A549 (cell line): ENCODE measurements around the gene AHSP. TPM values are rescaled to one million over a fixed set of nuclear protein-coding genes. Genes with fewer than 3 reads are reported as not detected.

Source experiments
- ATAC-seq, 2 experiments: fragments of 200-7000 bp in 1 of 2; fragments of >200 bp in 1 of 2; cut with Nextera tagmentation in 1 of 2; cut with Tn5 transposase in 1 of 2; 3 replicates each; pipeline versions ENCODE4 v1.8.0 to v1.9.1; 2018 to 2020; ENCODE audit warnings: mild to moderate bottlenecking in 1 of 2, moderate library complexity in 1 of 2
- CTCF ChIA-PET: fragments of 300-600 bp; sonication (Branson Sonifier 250); formaldehyde crosslinking; extraction: SDS; loops from one replicate; lab custom pipeline; 2021; ENCODE audit warnings: antibody characterized with exemption, inconsistent platforms; lab: Yijun Ruan, JAX
- POLR2A ChIA-PET: fragments of 350-600 bp; formaldehyde crosslinking; extraction: SDS; loops from one replicate; lab custom pipeline; 2021; ENCODE audit warnings: antibody characterized with exemption, inconsistent platforms; lab: Yijun Ruan, JAX
- DNase-seq, 2 experiments: peaks; one replicate each; pipeline versions ENCODE4 v3.0.0 to v3.0.0-alpha.2; 2011 to 2016; ENCODE audit warnings: low read depth in 1 of 2, low spot score in 1 of 2
- FAIRE-seq: peaks from 2 replicates; lab custom pipeline; 2011; peaks lifted over from hg19 to GRCh38; lab: Jason Lieb, UNC
- H3K27ac ChIP-seq, 2 experiments: fragments of >200 bp; sonication (Bioruptor Twin); formaldehyde crosslinking; 3 replicates each; pipeline ENCODE4 v1.5.1; 2016 to 2017
- H3K4me1 ChIP-seq: fragments of >200 bp; sonication (Bioruptor Twin); formaldehyde crosslinking; 3 replicates; pipeline ENCODE4 v1.6.1; 2016
- H3K4me2 ChIP-seq: fragments of >200 bp; sonication (Bioruptor Twin); formaldehyde crosslinking; 3 replicates; pipeline ENCODE4 v1.6.1; 2016
- H3K4me3 ChIP-seq: fragments of >200 bp; sonication (Bioruptor Twin); formaldehyde crosslinking; 3 replicates; pipeline ENCODE4 v1.5.1; 2016
- H3K9me3 ChIP-seq: fragments of >200 bp; sonication (Bioruptor Twin); formaldehyde crosslinking; 3 replicates; pipeline ENCODE4 v1.6.1; 2016
- CBX8 ChIP-seq: fragments of 200-600 bp; sonication (generic); IDR thresholded peaks from 2 replicates; pipeline ENCODE4 v1.6.1; 2016
- CHD2 ChIP-seq: fragments of 150-350 bp; IDR thresholded peaks from 2 replicates; pipeline ENCODE4 v1.6.1; 2014; ENCODE audit warnings: low read length; ENCODE audit not compliant: partially characterized antibody
- CHD4 ChIP-seq: fragments of 200-600 bp; sonication (generic); IDR thresholded peaks from 2 replicates; pipeline ENCODE4 v1.6.1; 2016; ENCODE audit warnings: antibody characterized with exemption, mild to moderate bottlenecking, borderline replicate concordance
- EHF ChIP-seq: fragments of 250-450 bp; sonication (Bioruptor Pico); IDR thresholded peaks from 2 replicates; pipeline ENCODE4 v1.5.0; 2020; ENCODE audit warnings: mild to moderate bottlenecking
- EHMT2 ChIP-seq: fragments of 200-600 bp; sonication (generic); IDR thresholded peaks from 2 replicates; pipeline ENCODE4 v1.6.1; 2016; ENCODE audit warnings: antibody characterized with exemption, low read depth, mild to moderate bottlenecking, moderate library complexity
- ESRRA ChIP-seq: fragments of 150-350 bp; IDR thresholded peaks from 2 replicates; pipeline ENCODE4 v1.6.1; 2014; ENCODE audit warnings: mild to moderate bottlenecking, low read length, borderline replicate concordance
- FOSB ChIP-seq: fragments of 250-450 bp; sonication (Bioruptor Pico); IDR thresholded peaks from 2 replicates; pipeline ENCODE4 v1.5.0; 2020; ENCODE audit warnings: mild to moderate bottlenecking, moderate library complexity
- FOSL2 ChIP-seq, 2 experiments: fragments of 450-650 bp in 1 of 2; fragments of >200 bp in 1 of 2; sonication (Bioruptor Twin) in 1 of 2; formaldehyde crosslinking; IDR thresholded peaks; 2 replicates each; pipeline versions ENCODE4 v1.5.0 to v1.6.1; 2016 to 2020; ENCODE audit warnings: mild to moderate bottlenecking in 1 of 2, moderate library complexity in 1 of 2
- FOXS1 ChIP-seq: fragments of 250-450 bp; sonication (Bioruptor Pico); IDR thresholded peaks from 2 replicates; pipeline ENCODE4 v1.5.0; 2020; ENCODE audit warnings: mild to moderate bottlenecking, moderate library complexity
- HES2 ChIP-seq: fragments of >200 bp; sonication (Bioruptor Twin); formaldehyde crosslinking; IDR thresholded peaks from 2 replicates; pipeline ENCODE4 v1.6.1; 2016
- HOXB5 ChIP-seq: fragments of 250-450 bp; sonication (Bioruptor Pico); IDR thresholded peaks from 2 replicates; pipeline ENCODE4 v1.5.0; 2020; ENCODE audit warnings: mild to moderate bottlenecking, moderate library complexity
- MAFK ChIP-seq: fragments of 450-650 bp; IDR thresholded peaks from 2 replicates; pipeline ENCODE4 v1.6.1; 2014; ENCODE audit not compliant: partially characterized antibody
- NPAS2 ChIP-seq: fragments of 250-450 bp; sonication (Bioruptor Pico); IDR thresholded peaks from 2 replicates; pipeline ENCODE4 v1.8.0; 2022; ENCODE audit warnings: mild to moderate bottlenecking, moderate library complexity, borderline replicate concordance
- NR3C1 ChIP-seq: fragments of >200 bp; sonication (Bioruptor Twin); formaldehyde crosslinking; IDR thresholded peaks from 3 replicates; pipeline ENCODE4 v1.6.1; 2017
- PHF8 ChIP-seq: fragments of 200-600 bp; sonication (generic); IDR thresholded peaks from 2 replicates; pipeline ENCODE4 v1.6.1; 2016; ENCODE audit warnings: low read depth, mild to moderate bottlenecking, antibody characterized with exemption, moderate library complexity, borderline replicate concordance
- POLR2A ChIP-seq: IDR thresholded peaks from 2 replicates; pipeline ENCODE4 v1.6.1; 2012; ENCODE audit warnings: mild to moderate bottlenecking, low read length
- REST ChIP-seq: fragments of 200-600 bp; sonication (generic); IDR thresholded peaks from 2 replicates; pipeline ENCODE4 v1.6.1; 2016; ENCODE audit warnings: antibody characterized with exemption, mild to moderate bottlenecking, moderate library complexity
- RNF2 ChIP-seq: fragments of 200-600 bp; sonication (generic); IDR thresholded peaks from 2 replicates; pipeline ENCODE4 v1.6.1; 2016; ENCODE audit warnings: low read depth, mild to moderate bottlenecking, antibody characterized with exemption, moderate library complexity, borderline replicate concordance
- SMC3 ChIP-seq: fragments of >200 bp; sonication (Bioruptor Twin); formaldehyde crosslinking; IDR thresholded peaks from 3 replicates; pipeline ENCODE4 v1.6.1; 2018; ENCODE audit warnings: inconsistent platforms
- ZC3H11A ChIP-seq: fragments of 450-650 bp; IDR thresholded peaks from 2 replicates; pipeline ENCODE4 v1.6.1; 2014; ENCODE audit warnings: antibody characterized with exemption, mild to moderate bottlenecking
- WGBS: methylation state at CpG from one replicate; pipeline ENCODE4 v1.1.6; 2017; ENCODE audit errors: missing lambda C conversion rate; 5-methylcytosine and 5-hydroxymethylcytosine counted together
- polyA plus RNA-seq, 4 experiments: library from polyadenylated mRNA; depleted of rRNA in 3 of 4; stranded (reverse); fragments of >200 nt; fragmentation: RNase III in 1 of 4; extraction: RNeasy Plus Mini Kit Qiagen cat#74134 plus additional on column Dnase treatment in 1 of 4; gene quantifications; 2 replicates in 3 of 4; 3 replicates in 1 of 4; pipeline ENCODE4 v1.2.3, GENCODE V29; 2011 to 2017
- TF ChIP-seq, protein P1 (sequence below): fragments of 250-450 bp; sonication (Bioruptor Pico); IDR thresholded peaks from 2 replicates; pipeline ENCODE4 v1.5.0; 2020; ENCODE audit warnings: low read depth, mild to moderate bottlenecking, moderate library complexity
- TF ChIP-seq, protein P2 (sequence below): fragments of 250-450 bp; sonication (Bioruptor Pico); IDR thresholded peaks from 2 replicates; pipeline ENCODE4 v1.5.0; 2021; ENCODE audit warnings: mild to moderate bottlenecking, moderate library complexity, borderline replicate concordance
- TF ChIP-seq, protein P3 (sequence below): IDR thresholded peaks from 2 replicates; pipeline ENCODE4 v1.6.1; 2012; ENCODE audit warnings: low read depth, borderline replicate concordance

Gene AHSP
- polyA plus RNA-seq, 2 of the 4 experiments (the other 2 are of a cell fraction) = not detected

DNA sequence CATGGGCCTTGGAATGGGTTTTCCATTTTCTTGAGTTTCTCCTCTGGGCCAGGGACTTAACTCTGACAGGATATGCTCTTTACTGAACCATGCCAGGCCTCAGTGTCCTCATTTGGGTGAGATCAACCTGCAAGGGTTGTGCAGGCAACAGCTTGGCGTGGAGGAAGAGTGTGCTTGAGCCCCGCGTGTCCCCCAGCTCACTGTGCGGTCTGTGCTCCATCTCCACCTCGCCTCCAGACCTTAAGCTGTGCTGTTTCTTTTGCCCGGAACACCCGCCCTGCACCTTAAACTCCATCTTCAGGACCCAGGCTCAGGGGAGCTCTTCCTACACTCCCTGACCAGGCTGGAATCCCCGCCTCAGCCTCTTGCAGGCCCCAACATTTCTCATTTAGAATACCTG is 29.2 kb upstream of the AHSP start (continued):
- TF ChIP-seq REST (no peak), CHD4 (no peak), HOXB5 (no peak), EHMT2 (no peak), RNF2 (no peak), NR3C1 (no peak), CBX8 (no peak), POLR2A (no peak), NPAS2 (CRISPR knock-in tag) (no peak), ESRRA (no peak)
- TF ChIP-seq, protein P1, sequence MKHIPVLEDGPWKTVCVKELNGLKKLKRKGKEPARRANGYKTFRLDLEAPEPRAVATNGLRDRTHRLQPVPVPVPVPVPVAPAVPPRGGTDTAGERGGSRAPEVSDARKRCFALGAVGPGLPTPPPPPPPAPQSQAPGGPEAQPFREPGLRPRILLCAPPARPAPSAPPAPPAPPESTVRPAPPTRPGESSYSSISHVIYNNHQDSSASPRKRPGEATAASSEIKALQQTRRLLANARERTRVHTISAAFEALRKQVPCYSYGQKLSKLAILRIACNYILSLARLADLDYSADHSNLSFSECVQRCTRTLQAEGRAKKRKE (CRISPR knock-in tag) = no peak
- TF ChIP-seq, protein P2, sequence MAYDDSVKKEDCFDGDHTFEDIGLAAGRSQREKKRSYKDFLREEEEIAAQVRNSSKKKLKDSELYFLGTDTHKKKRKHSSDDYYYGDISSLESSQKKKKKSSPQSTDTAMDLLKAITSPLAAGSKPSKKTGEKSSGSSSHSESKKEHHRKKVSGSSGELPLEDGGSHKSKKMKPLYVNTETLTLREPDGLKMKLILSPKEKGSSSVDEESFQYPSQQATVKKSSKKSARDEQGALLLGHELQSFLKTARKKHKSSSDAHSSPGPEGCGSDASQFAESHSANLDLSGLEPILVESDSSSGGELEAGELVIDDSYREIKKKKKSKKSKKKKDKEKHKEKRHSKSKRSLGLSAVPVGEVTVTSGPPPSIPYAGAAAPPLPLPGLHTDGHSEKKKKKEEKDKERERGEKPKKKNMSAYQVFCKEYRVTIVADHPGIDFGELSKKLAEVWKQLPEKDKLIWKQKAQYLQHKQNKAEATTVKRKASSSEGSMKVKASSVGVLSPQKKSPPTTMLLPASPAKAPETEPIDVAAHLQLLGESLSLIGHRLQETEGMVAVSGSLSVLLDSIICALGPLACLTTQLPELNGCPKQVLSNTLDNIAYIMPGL (CRISPR knock-in tag) = no peak

GRCh38 chr16:31499928-31500327 is 27.8 kb upstream of the AHSP start:
- Histone ChIP-seq H3K9me3 (no peaks in the 10 kb centered on the region), H3K4me3 (no peak overlapping the region), H3K27ac (no peak overlapping the region), H3K4me2 (no peak overlapping the region), H3K4me1 (no peaks in the 10 kb centered on the region)
- no peak for TF ChIP-seq FOSL2 (IDR thresholded peaks at IDR 0.05)
- TF ChIP-seq FOSL2 (CRISPR knock-in tag; IDR thresholded peaks at IDR 0.05) = no peak
- TF ChIP-seq REST = no peak
- no peak for TF ChIP-seq SMC3
- TF ChIP-seq, protein P1 (CRISPR knock-in tag) = no peak
- TF ChIP-seq RNF2 = no peak
- TF ChIP-seq, protein P3, sequence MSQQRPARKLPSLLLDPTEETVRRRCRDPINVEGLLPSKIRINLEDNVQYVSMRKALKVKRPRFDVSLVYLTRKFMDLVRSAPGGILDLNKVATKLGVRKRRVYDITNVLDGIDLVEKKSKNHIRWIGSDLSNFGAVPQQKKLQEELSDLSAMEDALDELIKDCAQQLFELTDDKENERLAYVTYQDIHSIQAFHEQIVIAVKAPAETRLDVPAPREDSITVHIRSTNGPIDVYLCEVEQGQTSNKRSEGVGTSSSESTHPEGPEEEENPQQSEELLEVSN = no peak
- TF ChIP-seq FOSB (CRISPR knock-in tag) = no peak
- no peak for TF ChIP-seq HOXB5
- TF ChIP-seq PHF8 = no peak
- no peak for TF ChIP-seq CHD4
- TF ChIP-seq ZC3H11A = no peak
- TF ChIP-seq ESRRA = no peak
- TF ChIP-seq EHF (CRISPR knock-in tag) = no peak
- no peak for TF ChIP-seq MAFK
- no peak for TF ChIP-seq FOXS1
- TF ChIP-seq CHD2 = no peak
- TF ChIP-seq HES2 = no peak
- ChIA-PET POLR2A (interaction anchor here (0.8 to 1.0 kb wide), 2 partner anchors 8 to 10 kb away, joined by 3 read pairs; partner anchors contain the start of gene RUSF1), CTCF (interaction anchor here (1.3 kb wide), 1 partner anchor 369 kb away, joined by 3 read pairs; no protein-coding TSS in a partner anchor)
- DNase-seq (no peak), FAIRE-seq (no peak), ATAC-seq (no peak)
- 89% methylated on average over 5 of the region's 8 CpGs for WGBS
